ENCODE data around the gene SH3YL1.

Gene SH3YL1

DNA sequence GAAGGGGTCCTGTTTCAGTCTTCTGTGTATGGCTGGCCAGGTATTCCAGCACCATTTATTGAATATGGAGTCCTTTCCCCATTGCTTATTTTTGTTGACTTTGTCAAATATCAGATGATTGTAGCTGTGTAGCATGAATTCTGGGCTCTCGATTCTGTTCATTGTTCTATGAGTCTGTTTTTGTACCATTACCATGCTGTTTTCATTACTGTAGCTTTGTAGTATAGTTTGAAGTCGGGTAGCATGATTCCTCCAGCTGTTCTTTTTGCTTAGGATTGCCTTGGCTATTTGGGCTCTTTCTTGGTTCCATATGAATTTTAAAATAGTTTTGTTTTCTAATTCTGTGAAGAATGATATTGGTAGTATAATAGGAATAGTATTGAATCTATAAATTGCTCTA lies 6.0 kb downstream of the SH3YL1 start:
- no peak for DNase-seq (ENCODE audit: low spot score)

DNA sequence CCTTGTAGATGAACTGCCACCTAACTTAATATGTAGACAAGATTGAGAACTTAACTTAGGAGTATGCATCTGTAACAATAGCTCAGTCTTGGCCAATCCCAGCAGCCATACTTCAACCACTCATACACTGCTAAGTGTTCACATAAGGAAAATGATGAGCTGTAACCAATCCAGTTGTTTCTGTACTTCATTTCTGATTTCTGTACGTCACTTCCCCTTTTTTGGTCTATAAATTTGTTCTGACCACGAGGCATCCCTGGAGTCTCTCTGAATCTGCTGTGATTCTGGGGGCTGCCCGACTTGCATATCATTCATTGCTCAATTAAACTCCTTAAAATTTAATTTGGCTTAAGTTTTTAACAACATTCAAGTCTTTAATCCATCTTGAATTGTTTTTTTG lies 6.4 kb downstream of the SH3YL1 start:
- no peak for DNase-seq (ENCODE audit: low spot score)

DNA sequence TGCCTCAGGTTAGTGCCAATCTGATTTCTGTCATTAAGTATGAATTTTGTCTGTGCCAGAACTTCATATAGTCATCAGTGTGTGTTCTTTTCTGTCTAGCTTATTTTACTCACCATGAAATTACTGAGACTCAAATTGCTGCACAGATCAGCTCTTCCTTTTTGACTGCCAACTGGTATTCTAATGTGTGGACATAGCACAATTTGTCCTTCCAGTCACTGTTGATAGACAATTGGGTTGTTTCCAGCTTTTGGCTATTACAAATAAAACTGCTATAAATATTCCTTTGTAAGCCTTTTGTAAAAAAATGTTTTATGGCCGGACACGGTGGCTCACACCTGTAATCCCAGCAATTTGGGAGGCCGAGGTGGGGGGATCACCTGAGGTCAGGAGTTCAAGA lies 7.7 kb downstream of the SH3YL1 start:
- no peak for DNase-seq (ENCODE audit: low spot score)

DNA sequence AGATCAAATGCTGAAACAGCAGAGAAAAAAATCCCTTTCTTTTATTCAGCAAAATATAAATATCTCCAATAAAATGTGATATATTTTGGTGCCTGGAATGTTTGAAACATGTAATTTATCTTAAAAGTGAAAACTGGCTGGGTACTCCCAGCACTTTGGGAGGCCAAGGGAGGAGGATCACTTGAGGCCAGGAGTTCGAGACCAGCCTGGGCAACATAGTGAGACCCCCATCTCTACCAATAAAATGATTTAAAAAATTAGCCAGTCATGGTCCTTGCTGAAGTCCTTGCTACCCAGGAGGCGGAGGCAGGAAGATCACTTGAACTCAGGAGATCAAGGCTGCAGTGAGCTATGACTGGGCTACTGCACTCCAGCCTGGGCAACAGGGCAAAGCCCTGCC lies 8.6 kb downstream of the SH3YL1 start:
- no peak for DNase-seq (ENCODE audit: low spot score)

DNA sequence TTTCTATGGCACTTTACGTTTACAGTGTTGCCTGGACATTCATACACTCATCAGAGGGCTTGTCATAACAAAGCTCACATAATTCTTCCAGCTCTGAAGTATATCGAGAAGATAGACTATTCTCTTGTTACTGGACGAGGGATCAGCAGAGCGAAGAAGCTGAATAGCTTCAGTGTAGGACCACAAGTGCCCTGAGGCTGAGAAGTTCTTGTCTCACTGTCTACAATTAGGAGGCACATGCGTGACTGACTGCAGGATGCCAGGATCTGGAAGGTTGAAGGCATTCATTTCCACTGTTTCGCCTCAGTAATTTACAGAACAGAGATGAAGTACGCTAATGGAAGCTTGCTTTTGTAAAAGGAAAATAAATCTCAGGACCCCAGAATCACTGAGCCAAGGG lies 9.6 kb downstream of the SH3YL1 start:
- DNase-seq (ENCODE audit: low spot score) = no peak

DNA sequence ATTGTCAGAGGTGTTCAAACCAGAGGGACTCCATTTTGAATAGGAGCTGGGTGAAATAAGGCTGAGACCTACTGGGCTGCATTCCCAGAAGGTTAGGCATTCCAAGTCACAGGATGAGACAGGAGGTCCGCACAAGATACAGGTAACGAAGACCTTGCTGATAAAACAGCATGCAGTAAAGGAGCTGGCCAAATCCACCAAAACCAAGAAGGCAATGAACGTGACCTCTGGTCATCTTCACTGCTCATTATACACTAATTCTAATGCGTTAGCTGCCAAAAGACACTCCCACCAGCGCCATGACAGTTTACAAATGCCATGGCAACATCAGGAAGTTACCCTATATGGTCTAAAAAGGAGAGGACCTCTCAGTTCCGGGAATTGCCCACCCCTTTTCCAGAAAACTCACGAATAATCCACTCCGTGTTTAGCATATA lies 10.6 kb downstream of the SH3YL1 start:
- no peak for DNase-seq (ENCODE audit: low spot score)

DNA sequence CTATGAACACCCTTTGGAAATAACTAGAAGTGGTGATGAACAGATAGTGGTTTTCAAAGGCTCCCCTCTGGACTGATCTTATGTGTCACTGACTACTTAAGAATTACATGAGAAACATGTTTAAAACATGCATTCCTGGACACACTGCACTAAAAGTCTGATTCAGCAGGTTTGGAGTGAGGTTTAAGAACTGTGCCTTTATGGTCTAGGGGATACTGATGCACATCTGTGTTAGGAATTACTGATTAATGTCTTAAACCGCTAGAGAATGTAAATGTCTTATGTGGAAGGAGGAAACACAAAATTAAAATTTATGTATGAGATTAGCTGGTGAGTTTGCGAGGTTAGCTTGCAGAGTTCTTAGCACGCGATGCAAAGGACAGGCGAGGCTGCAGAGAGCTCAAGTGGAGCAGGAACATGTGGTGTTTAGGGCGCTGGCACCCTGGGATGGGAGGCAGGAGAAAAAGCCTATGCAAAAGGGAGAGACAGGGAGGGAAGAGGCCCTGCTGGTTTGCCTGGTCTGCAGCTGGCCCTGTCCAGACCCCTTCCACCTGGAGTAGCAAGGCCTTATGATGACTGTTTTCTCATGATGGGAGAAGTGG lies 11.7 kb downstream of the SH3YL1 start:
- DNase-seq (ENCODE audit: low spot score) = no peak

DNA sequence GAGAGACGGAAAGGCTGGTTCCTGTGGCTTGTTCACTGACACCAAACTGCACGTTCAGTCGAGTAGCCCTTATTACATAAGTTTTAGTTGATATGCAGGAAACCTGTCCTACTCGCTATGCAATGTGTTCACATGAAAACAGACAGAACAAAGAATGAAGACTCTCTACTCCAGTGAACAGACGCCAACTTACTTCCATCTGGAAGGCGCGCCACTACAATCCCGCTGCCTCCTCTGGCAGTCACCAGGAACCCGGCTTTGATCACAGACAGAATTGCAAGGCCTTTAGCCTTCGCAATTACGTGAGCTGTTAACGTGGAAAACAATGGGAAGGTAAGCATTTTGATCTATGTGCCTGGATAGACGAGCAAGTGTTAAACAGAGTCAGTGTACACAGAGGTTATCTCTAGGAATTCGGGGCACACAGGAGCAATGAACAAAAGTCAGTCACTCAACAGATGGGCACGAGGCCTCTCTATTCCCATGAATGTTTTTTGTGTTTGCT lies 14.2 kb downstream of the SH3YL1 start:
- no peak for DNase-seq (ENCODE audit: low spot score)

DNA sequence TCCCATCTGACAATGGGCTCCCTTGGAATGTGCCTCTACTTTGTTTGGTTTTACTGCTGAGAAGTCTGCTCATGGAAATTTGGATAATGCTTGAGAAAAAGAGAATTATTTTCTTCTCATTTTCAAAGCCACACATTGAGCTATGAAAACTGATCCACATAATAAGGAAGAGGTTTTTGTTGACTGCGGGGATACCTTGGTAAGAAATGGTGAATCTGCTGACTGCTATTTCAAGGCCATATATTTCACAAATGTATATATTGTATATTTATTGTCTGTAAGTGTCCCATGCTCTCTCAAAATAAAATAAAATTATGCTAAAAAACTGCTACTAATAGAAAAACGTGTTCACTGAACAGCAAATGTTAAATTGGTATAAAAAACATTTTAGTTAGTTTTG lies 15.1 kb downstream of the SH3YL1 start:
- no peak for DNase-seq (ENCODE audit: low spot score)

DNA sequence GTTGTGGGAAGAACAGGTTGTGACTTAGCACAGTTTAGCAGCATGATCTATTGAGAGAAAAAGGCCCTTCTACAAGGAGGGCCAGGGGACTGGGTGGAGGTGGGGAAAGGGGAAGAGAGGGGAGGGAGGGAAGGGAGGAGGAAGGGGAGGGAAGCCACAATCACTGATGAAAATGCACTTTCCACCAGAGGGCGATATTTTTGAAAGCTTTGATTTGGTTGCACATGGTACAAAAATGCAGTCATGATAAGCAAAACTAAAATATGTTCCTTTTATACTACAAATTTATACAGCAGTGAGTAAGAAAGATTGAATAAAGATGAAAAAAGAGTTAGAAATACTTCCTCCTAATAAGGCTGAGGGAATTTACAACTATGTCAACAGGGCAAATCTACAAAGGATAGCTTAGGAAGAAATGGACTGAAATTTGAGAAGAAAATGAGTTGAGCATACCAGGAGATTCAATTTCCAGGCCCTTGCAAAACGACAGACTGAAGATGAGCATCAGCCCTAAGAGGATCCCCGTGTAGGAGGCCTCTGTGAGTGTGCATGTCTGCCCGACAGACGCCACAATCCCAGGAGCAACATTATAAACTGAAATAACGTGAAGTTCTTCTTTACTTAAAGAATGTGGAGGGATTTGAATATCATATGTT lies 17.2 kb downstream of the SH3YL1 start:
- DNase-seq (ENCODE audit: low spot score) = peak; percentile 55

DNA sequence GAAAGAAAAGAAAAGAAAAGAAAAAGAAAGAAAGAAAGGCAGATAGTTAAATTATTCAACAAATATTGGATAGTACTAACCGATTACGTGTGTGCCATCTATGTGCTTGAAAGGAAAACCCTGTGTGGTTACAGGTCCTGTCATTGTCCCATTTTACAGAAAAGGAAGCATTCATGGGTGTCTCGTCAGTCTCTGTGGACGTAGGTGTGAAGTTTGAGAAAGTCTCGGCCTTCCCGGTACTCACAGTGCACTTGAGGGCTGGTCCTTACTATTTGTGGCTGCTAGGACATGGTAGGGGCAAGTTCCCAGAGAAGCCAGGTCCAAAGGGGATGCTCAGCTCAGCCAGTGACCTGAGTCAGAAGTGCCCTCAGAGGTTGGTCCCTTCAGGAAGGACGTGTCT lies 19.3 kb downstream of the SH3YL1 start:
- no peak for DNase-seq (ENCODE audit: low spot score)

DNA sequence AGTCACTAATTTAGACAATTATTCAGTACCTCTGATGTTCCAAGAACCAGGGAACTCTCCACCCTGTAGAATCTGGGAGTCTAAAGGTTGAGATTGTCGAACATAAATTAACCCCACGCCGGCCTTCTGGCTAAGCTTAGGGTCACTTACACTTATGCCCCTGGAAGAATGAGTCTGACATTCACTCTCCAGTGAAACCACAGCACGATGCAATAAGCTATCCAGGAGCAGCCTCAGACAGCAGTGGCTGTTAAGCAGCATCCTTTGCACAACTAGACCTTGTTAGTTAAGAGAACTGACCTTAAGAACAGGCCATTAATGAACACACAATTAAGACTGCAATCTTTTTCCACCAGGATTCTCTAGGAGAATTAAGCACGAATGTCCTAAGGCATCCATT lies 25.0 kb downstream of the SH3YL1 start:
- DNase-seq (ENCODE audit: low spot score) = no peak

DNA sequence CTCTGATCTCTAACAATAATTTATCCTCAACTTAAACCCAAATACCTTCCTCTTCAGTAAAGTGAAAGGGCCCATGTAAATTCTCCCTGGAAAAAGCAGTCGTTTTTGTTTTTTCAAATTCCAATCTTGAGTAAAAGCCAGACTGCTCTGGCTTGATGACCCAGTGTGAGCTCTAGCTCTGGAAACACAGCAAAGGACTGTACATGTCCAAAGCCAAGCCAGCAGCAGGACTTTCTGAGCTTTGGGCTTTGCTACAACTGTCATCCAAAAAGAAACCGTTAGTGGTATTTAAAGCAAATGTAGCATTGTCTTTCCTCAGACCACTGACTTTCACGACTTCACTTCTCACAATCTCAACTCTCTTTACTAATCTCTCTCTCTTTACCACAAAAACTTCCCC lies 25.4 kb downstream of the SH3YL1 start:
- DNase-seq (ENCODE audit: low spot score) = no peak

DNA sequence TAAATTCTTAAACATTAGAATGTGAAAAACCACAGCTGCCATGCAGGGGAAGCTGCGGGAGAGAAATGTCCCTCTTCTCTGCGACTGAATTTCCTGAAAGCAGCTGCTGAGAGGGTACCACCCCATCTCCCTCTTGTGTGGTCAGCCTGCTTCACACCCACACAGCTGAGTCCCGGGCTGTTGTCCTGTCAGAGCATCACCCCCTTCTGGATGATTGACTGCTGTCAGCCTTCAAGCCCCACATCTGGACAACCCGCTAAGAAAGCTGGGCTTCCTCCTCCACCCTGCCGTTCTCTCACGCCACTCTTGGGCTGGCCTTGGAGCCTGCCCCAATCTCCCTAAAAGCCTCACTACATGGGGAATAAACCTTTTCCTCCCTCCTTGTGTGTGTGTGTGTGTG lies 26.0 kb downstream of the SH3YL1 start:
- DNase-seq (ENCODE audit: low spot score) = no peak

DNA sequence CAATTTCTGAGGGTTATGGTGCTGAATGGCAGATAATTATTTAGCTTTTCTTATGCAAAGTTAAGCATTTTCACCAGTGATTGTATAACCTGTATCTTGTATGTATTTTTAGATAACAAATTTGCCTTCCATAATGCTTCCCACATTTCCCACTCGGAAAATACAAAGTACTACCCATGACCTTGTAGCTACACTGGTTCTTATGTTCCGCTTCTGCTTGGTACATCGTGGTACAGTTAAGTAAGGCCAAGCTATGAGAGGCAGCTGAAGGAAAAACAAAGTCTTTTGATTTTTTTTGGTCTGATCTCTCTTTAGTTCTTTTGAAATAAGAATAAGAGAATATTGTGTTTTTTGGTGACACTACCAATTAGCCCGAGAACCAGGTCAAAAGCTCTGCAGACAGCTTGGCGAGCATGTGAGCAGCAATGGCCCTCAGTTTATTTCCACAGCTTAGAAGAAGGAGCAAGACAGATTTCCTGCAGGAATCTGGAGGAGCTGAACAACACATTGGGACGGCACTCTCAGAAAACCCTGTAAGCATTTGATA lies 26.8 kb downstream of the SH3YL1 start:
- DNase-seq (ENCODE audit: low spot score) = no peak

DNA sequence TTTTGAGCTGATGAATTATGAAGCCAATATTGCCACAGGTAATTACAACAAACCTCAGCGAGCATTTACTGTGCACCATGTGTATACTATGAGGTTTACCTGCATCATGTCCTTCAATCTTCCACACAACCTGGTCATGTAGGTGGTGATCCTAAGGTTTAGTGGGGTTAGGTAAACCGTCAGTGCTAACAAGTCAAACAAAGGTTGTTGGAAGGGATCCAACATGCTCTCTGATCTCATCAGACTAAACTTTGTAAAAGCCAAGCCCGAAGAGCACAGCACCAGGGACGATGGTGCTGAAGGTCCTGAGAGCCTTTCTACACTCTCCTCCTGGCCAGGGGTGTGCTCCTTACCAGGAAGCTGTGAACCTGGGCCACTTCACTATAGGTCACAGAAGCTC lies 29.4 kb downstream of the SH3YL1 start:
- DNase-seq (ENCODE audit: low spot score) = no peak

DNA sequence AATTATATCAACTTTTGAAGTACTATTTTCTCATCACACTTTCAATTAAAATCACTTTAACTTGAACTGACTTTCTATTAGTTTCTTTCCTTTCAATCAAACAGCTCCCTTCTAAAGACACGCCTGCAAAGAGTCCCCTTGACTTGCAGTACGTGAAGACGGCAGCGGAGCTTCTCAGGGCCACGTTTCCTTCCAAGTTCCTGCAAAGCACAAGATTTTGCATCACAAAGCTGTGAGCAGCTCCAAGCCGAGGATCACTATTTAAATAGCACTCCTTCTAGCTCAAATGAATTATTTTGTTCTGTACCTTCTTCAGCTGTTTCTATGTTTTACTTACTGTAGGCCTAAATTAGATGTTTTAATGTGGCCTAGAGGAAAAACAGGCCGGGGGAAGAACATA lies 30.8 kb downstream of the SH3YL1 start:
- no peak for DNase-seq (ENCODE audit: low spot score)

DNA sequence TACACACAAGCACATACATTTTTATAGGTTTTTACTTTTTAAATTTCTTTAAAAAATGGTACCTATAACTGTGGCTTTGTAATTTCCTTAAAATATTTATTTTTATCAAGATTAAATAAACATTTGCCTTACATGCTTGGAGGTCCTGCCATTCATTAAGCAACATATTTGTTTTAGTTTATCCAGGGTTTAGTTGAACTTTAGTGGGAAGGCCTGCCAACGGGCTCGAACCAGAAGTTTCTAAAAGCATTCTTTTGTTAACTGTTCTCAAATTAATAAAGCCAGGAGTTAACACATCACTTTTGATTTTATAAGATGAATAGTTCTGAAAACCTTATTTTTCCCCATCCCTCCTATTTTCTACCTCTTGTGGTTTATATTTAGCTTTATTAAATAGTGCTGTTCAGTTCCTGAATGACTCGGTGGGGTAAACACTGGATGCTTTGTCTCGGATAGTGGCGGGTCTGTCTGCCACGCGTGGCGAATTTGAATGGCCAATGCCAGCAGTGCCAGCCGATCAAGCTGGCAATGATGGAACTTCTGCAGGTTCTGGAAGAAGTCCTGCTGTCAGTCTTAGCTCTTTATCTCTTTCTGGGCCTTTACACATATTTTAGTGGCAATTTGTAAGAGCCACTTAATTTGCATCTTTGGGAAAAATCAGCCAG lies 32.2 kb downstream of the SH3YL1 start:
- no peak for DNase-seq (ENCODE audit: low spot score)

DNA sequence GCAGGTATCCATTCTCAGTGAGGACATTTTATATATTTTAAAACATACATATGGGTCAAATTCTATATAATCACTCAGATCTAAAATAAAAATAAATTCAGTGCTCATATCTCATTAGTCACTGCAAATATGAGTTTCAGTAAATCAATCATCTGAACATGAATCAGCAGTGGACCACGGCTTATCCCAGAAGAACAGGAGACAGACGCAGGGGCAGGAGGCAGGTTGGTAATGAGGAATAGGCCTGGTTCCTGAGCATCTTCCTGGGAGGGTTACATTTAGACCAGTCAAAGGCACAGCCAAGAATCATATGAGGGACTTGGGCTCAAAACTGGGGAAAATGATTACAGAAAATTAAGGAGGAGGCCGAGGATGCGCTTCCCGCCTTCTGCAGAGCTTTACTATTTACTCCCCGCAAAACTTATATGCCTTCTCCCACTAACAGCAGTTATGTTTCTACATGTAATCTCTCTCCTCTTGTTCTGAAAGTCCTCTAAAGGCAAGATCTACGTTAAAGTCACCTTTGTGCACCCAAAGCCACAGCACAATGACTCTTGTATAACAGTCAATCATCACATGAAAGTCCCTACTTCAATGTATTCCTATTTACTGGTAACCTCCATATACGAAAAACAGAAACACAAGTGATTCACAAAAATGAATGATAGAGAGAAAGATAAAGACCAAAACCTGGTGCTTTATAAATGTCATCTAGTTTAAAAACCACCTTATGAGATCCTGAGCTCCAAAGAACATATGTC lies 35.1 kb downstream of the SH3YL1 start:
- no peak for DNase-seq (ENCODE audit: low spot score)

DNA sequence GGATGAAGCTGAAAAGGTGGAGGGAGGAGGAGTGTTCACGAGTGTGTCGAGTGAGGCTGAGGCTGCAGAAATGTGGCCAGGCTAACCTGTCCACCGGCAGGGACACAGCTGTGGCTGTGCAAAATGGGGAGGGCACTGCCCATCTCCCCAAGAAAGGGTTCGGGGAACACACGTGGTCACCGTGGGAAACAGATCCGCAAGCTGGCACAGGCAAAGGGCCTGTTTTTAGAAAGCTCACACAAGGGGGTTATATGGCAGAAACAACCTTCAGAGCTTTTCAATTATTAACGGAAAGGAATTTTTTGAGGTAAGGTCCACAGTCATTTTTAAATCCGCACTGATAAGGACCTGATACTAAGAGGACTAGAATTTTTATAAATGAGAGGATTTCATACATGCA lies 35.7 kb downstream of the SH3YL1 start:
- no peak for DNase-seq (ENCODE audit: low spot score)

DNA sequence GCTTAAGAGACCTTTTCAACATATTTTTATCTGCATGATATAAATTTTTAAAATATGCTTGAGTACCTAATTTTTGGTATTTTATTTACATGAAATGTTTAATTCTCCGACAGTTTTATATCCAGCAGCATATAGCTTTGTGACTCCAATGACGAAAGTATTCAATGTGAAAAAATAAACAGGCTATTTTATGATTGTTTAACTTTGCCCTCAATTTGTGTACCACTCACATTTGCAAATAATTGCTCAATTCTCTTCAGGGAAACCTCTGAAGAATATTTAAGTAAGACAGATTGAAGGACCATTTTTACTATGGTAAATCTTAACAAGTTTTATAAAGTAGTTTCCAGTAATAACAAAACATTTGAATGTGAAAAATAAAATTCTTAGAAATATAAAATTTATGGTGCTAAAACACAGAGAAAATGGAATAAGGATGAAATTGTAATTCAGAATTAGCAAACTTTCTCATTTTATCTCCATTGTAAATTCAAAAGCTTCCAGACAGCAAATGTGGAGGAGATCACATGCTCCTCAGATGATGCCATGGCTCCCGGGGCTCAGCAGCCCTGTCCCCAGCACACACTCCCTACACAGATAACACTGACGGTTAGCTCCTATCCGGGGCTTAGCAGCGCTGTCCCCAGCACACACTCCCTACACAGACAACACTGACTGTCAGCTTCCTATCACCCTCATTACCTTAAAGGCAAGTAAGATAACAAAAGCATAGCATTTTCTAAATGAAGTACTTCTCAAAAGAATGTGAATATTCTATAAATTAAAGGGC lies 39.7 kb downstream of the SH3YL1 start:
- DNase-seq (ENCODE audit: low spot score) = no peak

DNA sequence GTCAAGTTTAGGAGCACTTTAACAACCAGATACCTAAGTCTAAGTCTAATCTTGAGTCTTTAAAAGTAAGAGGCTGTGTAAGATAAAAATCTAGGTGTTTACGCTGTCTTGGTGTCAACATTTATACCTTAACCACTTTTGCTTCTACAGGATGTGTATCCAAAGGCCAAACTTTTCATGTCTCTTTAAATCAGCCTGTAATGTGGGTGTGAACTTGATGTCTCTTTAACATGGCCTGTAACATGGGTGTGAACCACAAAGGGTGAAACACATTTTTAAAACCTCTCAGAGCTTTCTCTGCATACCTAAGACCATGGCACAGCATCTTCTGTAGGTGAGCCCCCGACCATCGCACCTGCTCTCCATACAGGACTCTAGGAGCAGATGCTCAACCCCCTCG lies 40.4 kb downstream of the SH3YL1 start:
- DNase-seq (ENCODE audit: low spot score) = no peak

Data from AG20443 (cell line).